Chondrocyte (in vitro differentiated cells): Measurements from ENCODE around the gene KIF23. TPM values are rescaled to one million over a fixed set of nuclear protein-coding genes. Genes with fewer than 3 reads are reported as not detected.

Experiments used
- DNase-seq: peaks from one replicate; pipeline ENCODE4 v3.0.0; 2021; ENCODE audit warnings: mixed read lengths, low spot score
- H3K27ac Mint-ChIP-seq: one replicate; pipeline ENCODE4 v1.8.0; 2021; ENCODE audit warnings: mild to moderate bottlenecking, moderate library complexity, mixed read lengths; ENCODE audit not compliant: unreplicated experiment
- H3K27me3 Mint-ChIP-seq: 2 replicates; pipeline ENCODE4 v1.8.0; 2021; ENCODE audit warnings: low read depth, mixed read lengths
- H3K36me3 Mint-ChIP-seq: 2 replicates; pipeline ENCODE4 v1.8.0; 2021; ENCODE audit warnings: low read depth, mixed read lengths
- H3K4me1 Mint-ChIP-seq: 2 replicates; pipeline ENCODE4 v1.8.0; 2021; ENCODE audit warnings: low read depth, mild to moderate bottlenecking, mixed read lengths
- H3K4me3 Mint-ChIP-seq: one replicate; pipeline ENCODE4 v1.8.0; 2021; ENCODE audit warnings: mild to moderate bottlenecking, moderate library complexity, mixed read lengths; ENCODE audit not compliant: unreplicated experiment
- H3K9me3 Mint-ChIP-seq: 2 replicates; pipeline ENCODE4 v1.8.0; 2021; ENCODE audit warnings: low read depth, mixed read lengths
- total RNA-seq: library from RNA; stranded (reverse); gene quantifications from 3 replicates; pipeline ENCODE4 v1.2.1, GENCODE V29; 2021
- TF ChIP-seq, protein P1 (sequence below): fragments of 200-600 bp; sonication (generic); IDR thresholded peaks from 2 replicates; pipeline ENCODE4 v1.5.0; 2021; ENCODE audit warnings: antibody characterized with exemption, mild to moderate bottlenecking, moderate library complexity

KIF23 gene
- total RNA-seq, 1 donor from 2014 or later = 13.5 TPM

DNA sequence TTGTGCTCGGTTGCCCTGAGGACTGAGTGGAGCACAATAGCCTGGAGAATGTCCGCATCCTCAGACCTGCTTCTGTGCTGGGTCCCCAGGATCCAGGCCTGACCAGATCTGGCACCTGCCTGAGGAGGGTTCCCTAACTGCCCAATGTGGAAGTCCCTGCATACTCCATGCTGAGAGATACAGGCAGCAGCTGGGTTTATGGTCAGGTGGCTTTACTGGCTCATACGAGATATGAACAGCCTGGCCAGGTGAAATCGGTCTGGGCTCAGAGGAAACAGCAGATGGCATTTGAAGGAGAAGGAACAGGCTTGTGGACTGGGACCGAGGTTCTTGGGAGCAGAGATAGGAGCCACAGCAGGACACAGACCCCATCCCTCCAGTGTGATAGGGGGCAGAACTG, 18.2 kb upstream of the KIF23 start:
- no peak for DNase-seq
- TF ChIP-seq, protein P1, sequence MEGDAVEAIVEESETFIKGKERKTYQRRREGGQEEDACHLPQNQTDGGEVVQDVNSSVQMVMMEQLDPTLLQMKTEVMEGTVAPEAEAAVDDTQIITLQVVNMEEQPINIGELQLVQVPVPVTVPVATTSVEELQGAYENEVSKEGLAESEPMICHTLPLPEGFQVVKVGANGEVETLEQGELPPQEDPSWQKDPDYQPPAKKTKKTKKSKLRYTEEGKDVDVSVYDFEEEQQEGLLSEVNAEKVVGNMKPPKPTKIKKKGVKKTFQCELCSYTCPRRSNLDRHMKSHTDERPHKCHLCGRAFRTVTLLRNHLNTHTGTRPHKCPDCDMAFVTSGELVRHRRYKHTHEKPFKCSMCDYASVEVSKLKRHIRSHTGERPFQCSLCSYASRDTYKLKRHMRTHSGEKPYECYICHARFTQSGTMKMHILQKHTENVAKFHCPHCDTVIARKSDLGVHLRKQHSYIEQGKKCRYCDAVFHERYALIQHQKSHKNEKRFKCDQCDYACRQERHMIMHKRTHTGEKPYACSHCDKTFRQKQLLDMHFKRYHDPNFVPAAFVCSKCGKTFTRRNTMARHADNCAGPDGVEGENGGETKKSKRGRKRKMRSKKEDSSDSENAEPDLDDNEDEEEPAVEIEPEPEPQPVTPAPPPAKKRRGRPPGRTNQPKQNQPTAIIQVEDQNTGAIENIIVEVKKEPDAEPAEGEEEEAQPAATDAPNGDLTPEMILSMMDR = no peak
- peaks cover 5% of the 10 kb centered on the region for H3K36me3 Mint-ChIP-seq
- H3K27me3 Mint-ChIP-seq = no peaks in the 10 kb centered on the region
- no peak overlapping the region for H3K4me3 Mint-ChIP-seq
- H3K4me1 Mint-ChIP-seq = peaks cover 27% of the 10 kb centered on the region
- H3K9me3 Mint-ChIP-seq = no peaks in the 10 kb centered on the region
- no peak overlapping the region for H3K27ac Mint-ChIP-seq

DNA sequence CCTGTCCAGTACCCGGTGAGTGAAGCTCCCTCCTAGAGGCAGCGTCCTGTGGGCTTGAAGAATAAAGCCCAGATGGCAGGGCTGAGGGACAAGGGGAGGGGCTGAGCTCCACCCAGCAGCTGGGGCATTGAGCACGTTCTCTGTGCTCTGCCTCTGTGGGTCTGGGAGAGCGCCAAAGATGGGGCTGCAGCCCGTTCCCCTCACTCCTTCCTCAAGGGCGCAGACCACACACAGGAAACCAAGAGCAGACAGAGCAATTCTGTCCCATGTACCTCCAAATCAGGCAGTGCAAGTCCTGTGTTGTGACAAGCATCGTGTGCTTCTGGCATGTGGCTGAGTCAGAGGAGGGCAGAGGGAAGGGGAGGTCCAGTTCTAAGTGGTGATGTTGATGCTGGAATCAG, 15.7 kb upstream of the KIF23 start:
- no peaks in the 10 kb centered on the region for H3K9me3 Mint-ChIP-seq
- peaks cover 23% of the 10 kb centered on the region for H3K4me1 Mint-ChIP-seq
- TF ChIP-seq, protein P1 = no peak
- H3K27me3 Mint-ChIP-seq = no peaks in the 10 kb centered on the region
- peaks cover 3% of the 10 kb centered on the region for H3K36me3 Mint-ChIP-seq
- H3K4me3 Mint-ChIP-seq = no peak overlapping the region
- no peak overlapping the region for H3K27ac Mint-ChIP-seq
- DNase-seq = no peak

DNA sequence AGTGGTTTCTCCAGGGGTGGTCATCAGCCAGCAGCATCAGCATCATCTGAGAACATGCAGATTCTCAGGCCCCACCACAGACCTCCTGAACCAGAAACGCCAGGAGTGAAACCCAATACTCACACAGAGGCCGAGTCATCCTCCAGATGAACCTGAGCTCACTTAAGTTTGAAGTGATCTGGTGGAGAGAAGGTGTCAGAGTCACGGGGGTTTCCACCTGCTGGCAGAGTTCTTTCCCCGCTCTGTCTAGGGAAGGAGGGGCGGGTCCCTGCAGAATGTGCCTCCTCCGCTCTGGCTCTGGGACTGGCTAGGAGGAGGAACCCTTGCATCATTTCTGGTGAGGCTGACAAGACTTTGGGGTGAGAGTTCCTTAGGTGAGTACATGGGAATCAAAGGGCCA, 13.3 kb upstream of the KIF23 start:
- TF ChIP-seq, protein P1 = no peak
- DNase-seq = no peak
- H3K4me3 Mint-ChIP-seq = no peak overlapping the region

DNA sequence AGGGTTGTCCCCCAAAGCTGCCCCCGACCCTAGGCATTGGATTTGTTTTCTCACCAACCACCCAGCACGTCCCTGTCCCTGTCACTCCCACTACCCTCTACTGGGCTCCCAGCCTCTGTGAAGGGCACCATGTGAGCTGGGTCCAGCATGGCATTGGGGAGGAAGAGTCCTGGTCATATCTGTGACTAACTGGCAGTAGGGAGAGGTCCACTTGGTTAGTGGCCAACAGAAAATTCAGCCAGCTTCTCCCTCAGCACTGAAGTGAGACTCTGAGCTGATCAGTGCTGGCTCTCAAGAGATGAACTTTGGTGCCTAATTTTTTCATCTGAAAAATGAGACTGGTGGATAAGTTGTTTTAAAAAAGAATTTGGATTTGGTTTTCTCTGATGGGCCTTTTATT, 11.3 kb upstream of the KIF23 start:
- Mint-ChIP-seq H3K4me1 (peaks cover 21% of the 10 kb centered on the region), H3K27ac (no peak overlapping the region), H3K4me3 (no peak overlapping the region), H3K36me3 (peaks cover 3% of the 10 kb centered on the region), H3K27me3 (no peaks in the 10 kb centered on the region), H3K9me3 (no peaks in the 10 kb centered on the region)
- TF ChIP-seq, protein P1 = no peak
- no peak for DNase-seq

More for the DNA sequence above, 13.3 kb upstream of the KIF23 start:
- Mint-ChIP-seq H3K9me3 (no peaks in the 10 kb centered on the region), H3K27ac (no peak overlapping the region), H3K36me3 (peaks cover 3% of the 10 kb centered on the region), H3K4me1 (peaks cover 19% of the 10 kb centered on the region), H3K27me3 (no peaks in the 10 kb centered on the region)

DNA sequence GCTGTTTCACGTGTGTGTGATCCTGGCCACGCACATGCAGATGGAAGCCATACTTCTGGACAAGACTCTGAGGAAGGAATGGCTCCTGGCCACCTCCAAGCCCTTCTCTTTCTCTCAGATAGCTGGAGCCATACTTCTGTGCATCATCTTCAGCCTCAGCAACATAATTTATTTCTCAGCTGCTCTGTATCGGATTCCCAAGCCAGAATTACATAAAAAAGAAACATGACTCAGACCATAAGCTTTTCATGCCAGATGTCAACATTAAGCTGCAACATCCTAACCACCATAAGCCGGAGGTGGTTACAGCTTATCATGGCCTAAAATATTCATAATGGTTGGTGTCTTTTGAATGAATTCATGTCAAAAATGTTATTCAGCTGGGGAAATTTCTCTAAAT, 10.6 kb upstream of the KIF23 start:
- no peak for DNase-seq
- Mint-ChIP-seq H3K9me3 (no peaks in the 10 kb centered on the region), H3K4me1 (peaks cover 24% of the 10 kb centered on the region), H3K27me3 (no peaks in the 10 kb centered on the region), H3K4me3 (no peak overlapping the region), H3K27ac (peak overlapping the region; percentile 73), H3K36me3 (peaks cover 3% of the 10 kb centered on the region)
- TF ChIP-seq, protein P1 = no peak
